ENCODE results near the gene MST1. TPM values are rescaled to one million over a fixed set of nuclear protein-coding genes. Genes with fewer than 3 reads are reported as not detected.

Gene MST1
- total and polyA plus RNA-seq, 4 experiments from 2014 or later, result 0.94 to 10.2 (median 6.3) TPM; not detected in 1

DNA sequence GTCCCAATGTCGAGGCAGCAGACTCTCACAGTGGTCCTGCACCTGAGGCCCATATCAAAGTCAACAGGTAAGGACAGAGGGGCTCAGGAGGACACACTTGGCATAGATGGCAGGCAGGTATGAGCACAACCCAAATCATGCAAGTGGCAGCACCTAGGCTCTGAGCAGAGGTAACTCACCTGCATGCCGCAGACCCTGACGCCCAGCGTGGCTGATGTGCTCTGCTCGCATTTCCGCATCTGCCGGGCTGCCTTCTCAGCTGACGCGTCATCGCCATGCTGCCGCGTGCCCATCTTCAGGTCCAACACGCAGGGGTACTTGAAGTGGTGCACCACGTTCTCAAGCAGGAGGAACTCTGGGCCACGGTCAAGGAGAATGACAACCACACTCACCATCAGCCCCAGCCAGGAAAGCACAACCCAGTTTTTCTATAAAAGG lies 38.7 kb upstream of the MST1 start:
- Mint-ChIP-seq H3K4me1 (peaks cover 2 to 20% (median 9%) of the 10 kb centered on the region in 4 donors), H3K4me3 (no peak overlapping the region), H3K9me3 (no peaks in the 10 kb centered on the region), H3K27ac (no peak overlapping the region), H3K27me3 (peaks cover 0 to 2% of the 10 kb centered on the region in 2 donors), H3K36me3 (peaks cover 11 to 46% of the 10 kb centered on the region in 2 donors)
- POLR2A ChIA-PET (ENCODE audit: partially characterized antibody), result no interaction called here
- Histone ChIP-seq H3K27ac (ENCODE audit: low read depth, low read length) (no peak overlapping the region), H3K4me1 (ENCODE audit: insufficient read depth, low read length) (peaks cover 12% of the 10 kb centered on the region), H3K27me3 (ENCODE audit: insufficient read depth, low read length) (no peaks in the 10 kb centered on the region), H3K36me3 (ENCODE audit: insufficient read depth, low read length) (peaks cover 20% of the 10 kb centered on the region), H3K4me3 (ENCODE audit: low read length in 2 of 2) (no peak overlapping the region), H3K9me3 (ENCODE audit: control insufficient read depth in 1 of 2, low read length in 2 of 2) (no peaks in the 10 kb centered on the region)
- intact Hi-C loops (cut with micrococcal nuclease), result no loop called here
- DNase-seq, result no peak
- CTCF ChIA-PET (ENCODE audit: partially characterized antibody), result no interaction called here

DNA sequence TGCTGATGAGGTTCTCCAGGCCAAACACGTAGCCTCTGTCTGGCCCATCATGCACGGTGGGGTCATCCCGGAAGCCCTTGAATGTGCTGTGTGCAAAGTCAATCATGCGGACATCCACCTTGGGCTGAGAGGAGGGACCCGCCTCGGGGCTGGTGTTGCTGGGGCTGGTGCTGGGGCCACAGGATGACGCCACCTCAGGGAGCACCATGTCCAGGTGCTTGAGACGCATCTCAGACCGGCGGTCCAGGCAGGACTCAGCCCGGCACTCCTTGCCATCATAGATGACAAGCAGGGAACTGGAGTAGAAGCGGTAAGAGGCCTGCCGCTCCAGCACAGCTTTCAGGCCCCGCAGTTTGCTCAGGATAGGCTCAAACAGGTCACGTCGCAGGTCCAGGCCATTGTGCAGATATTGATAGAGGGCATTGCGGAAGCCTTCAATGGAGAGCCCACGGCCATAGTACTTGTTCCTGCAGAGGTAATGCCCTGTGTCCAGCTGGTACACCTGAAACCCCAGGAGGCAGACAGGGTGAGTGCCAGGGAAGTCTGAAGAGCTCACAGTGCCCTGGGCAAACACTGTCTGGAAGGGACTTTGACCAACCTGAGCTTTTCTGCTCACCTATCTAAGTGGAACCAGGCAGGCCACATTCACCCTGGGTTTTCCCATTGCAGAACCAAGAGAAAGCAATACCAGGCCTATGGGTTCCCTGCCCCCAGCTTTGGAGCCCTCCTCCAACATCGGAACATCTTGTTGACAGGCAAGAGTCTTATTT lies 38.1 kb upstream of the MST1 start:
- ChIA-PET POLR2A (ENCODE audit: partially characterized antibody) (no interaction called here), CTCF (ENCODE audit: partially characterized antibody) (interaction anchor here (1.3 kb wide), 1 partner anchor 112 kb away, joined by 3 read pairs; no protein-coding TSS in a partner anchor)
- H3K9me3 Mint-ChIP-seq, result peaks cover 0 to 2% (median 0%) of the 10 kb centered on the region in 8 donors
- H3K36me3 Mint-ChIP-seq, result peaks cover 6 to 45% of the 10 kb centered on the region in 2 donors
- H3K4me1 ChIP-seq (ENCODE audit: insufficient read depth, low read length), result peaks cover 18% of the 10 kb centered on the region
- no peak overlapping the region for H3K4me3 ChIP-seq (ENCODE audit: low read length in 2 of 2)
- H3K36me3 ChIP-seq (ENCODE audit: insufficient read depth, low read length), result peaks cover 18% of the 10 kb centered on the region
- H3K9me3 ChIP-seq (ENCODE audit: control insufficient read depth in 1 of 2, low read length in 2 of 2), result no peaks in the 10 kb centered on the region
- no peaks in the 10 kb centered on the region for H3K27me3 ChIP-seq (ENCODE audit: insufficient read depth, low read length)
- H3K27ac ChIP-seq (ENCODE audit: low read depth, low read length), result no peak overlapping the region
- H3K27ac Mint-ChIP-seq, result peak overlapping the region in 1 of 7 donors; percentile 25
- H3K4me3 Mint-ChIP-seq, result peak overlapping the region in 1 of 8 donors; percentile 52
- no peak for DNase-seq
- peaks cover 7 to 26% (median 14%) of the 10 kb centered on the region in 4 donors for H3K4me1 Mint-ChIP-seq
- intact Hi-C loops (cut with micrococcal nuclease), result no loop called here
- peaks cover 0 to 2% of the 10 kb centered on the region in 2 donors for H3K27me3 Mint-ChIP-seq

DNA sequence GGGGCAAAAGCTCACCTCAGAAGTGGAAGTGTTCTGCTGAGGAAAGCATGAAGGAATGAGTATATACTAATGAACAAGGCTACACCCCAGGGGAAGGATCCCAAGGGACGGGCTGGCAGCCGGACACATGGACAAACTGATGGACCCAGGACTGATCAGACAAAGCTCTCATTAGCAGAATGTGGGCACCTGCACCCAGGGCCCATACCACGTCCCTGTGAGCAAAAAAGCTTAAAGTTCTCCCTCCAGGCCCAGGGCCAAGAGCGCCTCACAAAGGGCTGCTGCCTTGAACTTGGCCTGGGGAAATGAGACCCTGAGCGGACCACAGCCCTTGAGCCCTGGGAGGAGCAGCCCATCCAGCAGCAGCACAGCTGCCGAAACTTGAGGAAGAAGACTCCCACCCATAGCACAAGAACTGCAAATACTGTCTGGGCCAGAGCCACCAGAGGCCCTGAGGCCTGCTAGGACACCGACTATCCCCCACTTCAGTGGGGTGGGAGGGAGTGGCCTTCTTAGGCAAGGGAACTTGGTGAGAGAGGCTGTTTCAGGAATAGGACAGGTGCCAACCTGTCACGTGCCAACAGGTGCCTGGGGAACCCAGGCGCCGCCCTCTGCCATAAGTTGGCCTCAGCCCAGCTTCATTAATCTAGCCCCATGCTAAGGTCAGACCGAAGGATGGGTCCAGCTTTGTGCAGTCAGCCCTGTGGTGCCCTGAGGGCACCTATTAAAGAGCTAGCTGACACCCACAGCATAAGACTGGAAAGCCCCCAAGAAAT lies 36.8 kb upstream of the MST1 start:
- H3K9me3 Mint-ChIP-seq, result peaks cover 0 to 2% (median 0%) of the 10 kb centered on the region in 8 donors
- POLR2A ChIA-PET (ENCODE audit: partially characterized antibody), result interaction anchor here (0.9 kb wide), 1 partner anchor 77 kb away, joined by 3 read pairs; the partner anchor contains the start of gene INKA1
- peak overlapping the region; percentile 99 for H3K27ac ChIP-seq (ENCODE audit: low read depth, low read length)

DNA sequence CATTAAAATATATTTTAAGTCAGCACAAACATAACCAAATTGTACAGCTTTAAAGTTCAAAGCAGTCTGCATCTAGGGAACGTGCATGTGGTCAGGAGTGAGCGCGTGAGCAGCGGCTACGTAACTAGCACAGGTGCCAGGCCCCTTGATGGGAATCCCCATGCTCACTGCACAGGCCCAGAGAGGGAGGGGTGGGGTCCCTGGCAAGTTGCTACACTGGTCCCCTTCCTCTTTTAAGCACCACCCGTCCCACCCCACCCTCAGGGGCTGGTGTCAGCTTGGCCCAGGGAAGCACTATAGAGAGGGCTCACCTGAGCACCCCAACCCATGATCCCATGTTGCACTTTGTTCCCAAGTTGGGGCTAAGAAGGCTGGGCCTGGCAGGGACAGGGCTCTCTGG lies 35.3 kb upstream of the MST1 start:
- H3K9me3 ChIP-seq (ENCODE audit: control insufficient read depth in 1 of 2, low read length in 2 of 2), result no peaks in the 10 kb centered on the region
- Mint-ChIP-seq H3K27me3 (peaks cover 0 to 2% of the 10 kb centered on the region in 2 donors), H3K9me3 (peaks cover 0 to 2% (median 0%) of the 10 kb centered on the region in 8 donors), H3K27ac (peak overlapping the region; percentile 98 to 99 (median 99)), H3K4me3 (peak overlapping the region; percentile 93 to 98 (median 96)), H3K36me3 (peaks cover 0 to 55% of the 10 kb centered on the region in 2 donors), H3K4me1 (peaks cover 10 to 41% (median 19%) of the 10 kb centered on the region in 4 donors)
- ChIA-PET CTCF (ENCODE audit: partially characterized antibody) (interaction anchor here (3.1 kb wide), 1 partner anchor 184 kb away, joined by 12 read pairs; no protein-coding TSS in a partner anchor), POLR2A (ENCODE audit: partially characterized antibody) (interaction anchor here (1.3 to 1.4 kb wide), 2 partner anchors 61 to 185 kb away, joined by 3 to 7 read pairs; partner anchors contain the start of gene IP6K1)
- H3K4me3 ChIP-seq (ENCODE audit: low read length in 2 of 2), result peak overlapping the region in 1 of 2 donors; percentile 89
- DNase-seq, result peak; percentile 30 to 84 (median 49)
- intact Hi-C loops (cut with micrococcal nuclease), result loop anchor here (1.0 kb wide), 1 partner anchor 62 kb away; the partner anchor contains the start of gene IP6K1
- H3K27me3 ChIP-seq (ENCODE audit: insufficient read depth, low read length), result no peaks in the 10 kb centered on the region
- peaks cover 25% of the 10 kb centered on the region for H3K4me1 ChIP-seq (ENCODE audit: insufficient read depth, low read length)
- H3K36me3 ChIP-seq (ENCODE audit: insufficient read depth, low read length), result peaks cover 23% of the 10 kb centered on the region
- H3K27ac ChIP-seq (ENCODE audit: low read depth, low read length), result peak overlapping the region; percentile 99

More for the DNA sequence above, 36.8 kb upstream of the MST1 start:
- intact Hi-C loops (cut with micrococcal nuclease), result no loop called here
- H3K27me3 ChIP-seq (ENCODE audit: insufficient read depth, low read length), result no peaks in the 10 kb centered on the region
- H3K4me3 ChIP-seq (ENCODE audit: low read length in 2 of 2), result no peak overlapping the region
- H3K4me1 ChIP-seq (ENCODE audit: insufficient read depth, low read length), result peaks cover 19% of the 10 kb centered on the region
- Mint-ChIP-seq H3K4me1 (peaks cover 8 to 29% (median 16%) of the 10 kb centered on the region in 4 donors), H3K27ac (peak overlapping the region in 6 of 7 donors; percentile 25 to 99 (median 68)), H3K36me3 (peaks cover 1 to 45% of the 10 kb centered on the region in 2 donors), H3K4me3 (peak overlapping the region in 3 of 8 donors; percentile 2 to 15 (median 2)), H3K27me3 (peaks cover 0 to 2% of the 10 kb centered on the region in 2 donors)
- CTCF ChIA-PET (ENCODE audit: partially characterized antibody), result interaction anchor here (1.3 kb wide), 1 partner anchor 113 kb away, joined by 3 read pairs; no protein-coding TSS in a partner anchor
- DNase-seq, result no peak
- no peaks in the 10 kb centered on the region for H3K9me3 ChIP-seq (ENCODE audit: control insufficient read depth in 1 of 2, low read length in 2 of 2)
- H3K36me3 ChIP-seq (ENCODE audit: insufficient read depth, low read length), result peaks cover 23% of the 10 kb centered on the region

DNA sequence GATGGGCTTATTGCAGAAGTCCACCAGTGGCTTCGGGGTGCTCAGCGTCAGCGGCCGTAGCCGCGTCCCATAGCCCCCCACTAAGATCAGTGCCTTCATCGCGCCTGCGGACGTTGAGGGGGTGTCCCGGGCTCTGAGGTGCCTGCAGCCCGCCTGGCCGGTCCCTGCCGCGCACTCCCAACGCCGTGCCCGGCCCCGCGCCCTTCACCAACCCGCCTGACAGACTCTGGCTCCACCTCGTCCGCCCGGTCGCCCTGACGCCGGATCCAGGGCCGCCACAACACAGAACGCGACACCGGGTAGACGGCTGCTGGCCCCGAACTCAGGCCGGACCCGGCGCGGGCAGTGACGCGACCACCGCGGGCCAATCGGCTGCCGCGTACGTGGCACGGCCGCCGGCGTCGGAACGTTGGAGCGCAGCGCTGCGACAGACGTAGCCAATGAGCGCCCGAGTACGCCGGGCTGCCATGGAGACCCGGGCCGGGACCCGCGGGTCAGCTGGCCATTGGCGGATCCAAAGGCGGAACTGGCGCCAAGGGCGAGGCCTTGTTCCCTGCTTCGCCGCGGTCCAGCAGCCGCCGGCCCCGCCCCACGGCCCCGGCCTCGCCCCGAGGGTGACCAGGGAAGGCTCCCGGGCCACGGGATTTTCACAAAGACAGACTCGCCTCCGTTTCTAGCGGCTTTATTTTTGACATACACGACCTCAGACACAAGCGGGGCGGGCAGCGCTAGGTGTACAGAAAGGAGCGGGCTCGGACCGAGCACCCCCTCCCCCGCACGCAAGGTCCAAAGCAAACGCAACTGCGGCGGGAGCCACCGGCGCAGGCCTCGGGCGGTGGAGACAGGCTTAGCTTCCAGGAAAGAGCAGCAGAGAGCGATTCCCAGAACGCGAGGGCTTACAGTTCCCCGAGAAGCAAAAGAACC lies 34.6 kb upstream of the MST1 start, which contains the start of gene GMPPB:
TSS of gene GMPPB (minus strand) at position 324 of the 924 bp plus-strand sequence. CDS start at position 99, 225 bp downstream.
- CTCF ChIA-PET (ENCODE audit: partially characterized antibody), result interaction anchor here (3.1 kb wide), 1 partner anchor 184 kb away, joined by 12 read pairs; no protein-coding TSS in a partner anchor
- H3K36me3 ChIP-seq (ENCODE audit: insufficient read depth, low read length), result peaks cover 23% of the 10 kb centered on the region

DNA sequence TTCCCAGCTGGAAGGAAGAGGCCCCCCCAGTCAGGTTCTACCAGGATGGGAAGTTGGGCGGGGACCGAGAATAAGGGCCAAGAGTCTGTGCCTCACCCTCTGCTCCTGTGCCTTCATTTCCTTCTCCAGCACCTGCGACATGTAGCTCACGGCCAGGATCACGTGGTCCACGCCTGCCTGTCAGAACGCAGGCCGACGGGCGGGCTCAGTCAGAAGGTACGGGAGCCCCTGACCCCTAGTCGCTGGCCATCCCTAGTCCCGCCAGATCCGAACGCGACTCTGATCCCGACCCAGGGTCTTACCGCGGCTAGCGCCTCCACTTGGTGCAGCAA lies 34.0 kb upstream of the MST1 start:
- Histone ChIP-seq H3K27me3 (ENCODE audit: insufficient read depth, low read length) (no peaks in the 10 kb centered on the region), H3K4me3 (ENCODE audit: low read length in 2 of 2) (peak overlapping the region; percentile 85 to 89), H3K36me3 (ENCODE audit: insufficient read depth, low read length) (peaks cover 23% of the 10 kb centered on the region), H3K4me1 (ENCODE audit: insufficient read depth, low read length) (peaks cover 32% of the 10 kb centered on the region), H3K27ac (ENCODE audit: low read depth, low read length) (peak overlapping the region; percentile 99), H3K9me3 (ENCODE audit: control insufficient read depth in 1 of 2, low read length in 2 of 2) (no peaks in the 10 kb centered on the region)
- peaks cover 0 to 2% (median 0%) of the 10 kb centered on the region in 8 donors for H3K9me3 Mint-ChIP-seq
- peak; percentile 58 to 77 (median 64) for DNase-seq
- H3K27ac Mint-ChIP-seq, result peak overlapping the region; percentile 98 to 99 (median 99)
- H3K4me1 Mint-ChIP-seq, result peaks cover 15 to 53% (median 29%) of the 10 kb centered on the region in 4 donors
- intact Hi-C loops (cut with micrococcal nuclease), result loop anchor here (1.0 kb wide), 1 partner anchor 49 kb away; the partner anchor contains the start of gene APEH
- ChIA-PET CTCF (ENCODE audit: partially characterized antibody) (interaction anchor here (3.1 kb wide), 1 partner anchor 183 kb away, joined by 12 read pairs; no protein-coding TSS in a partner anchor), POLR2A (ENCODE audit: partially characterized antibody) (interaction anchor here (0.9 to 1.6 kb wide), 6 partner anchors 10 to 184 kb away, joined by 3 to 7 read pairs (median 4); partner anchors contain the start of genes INKA1 and IP6K1)
- H3K27me3 Mint-ChIP-seq, result peaks cover 0 to 2% of the 10 kb centered on the region in 2 donors
- H3K36me3 Mint-ChIP-seq, result peaks cover 0 to 55% of the 10 kb centered on the region in 2 donors
- H3K4me3 Mint-ChIP-seq, result peak overlapping the region; percentile 93 to 98 (median 96)

More for the DNA sequence above, 34.6 kb upstream of the MST1 start, which contains the start of gene GMPPB:
- H3K27ac Mint-ChIP-seq, result peak within 1 kb of the TSS; percentile 98 to 99 (median 99)
- peak within 1 kb of the TSS; percentile 85 to 89 for H3K4me3 ChIP-seq (ENCODE audit: low read length in 2 of 2)
- POLR2A ChIA-PET (ENCODE audit: partially characterized antibody), result interaction anchor here (0.9 to 1.6 kb wide), 6 partner anchors 11 to 184 kb away, joined by 3 to 7 read pairs (median 4); partner anchors contain the start of genes INKA1 and IP6K1
- H3K4me1 Mint-ChIP-seq, result peaks cover 13 to 48% (median 24%) of the 10 kb centered on the region in 4 donors
- intact Hi-C loops (cut with micrococcal nuclease), result loop anchor here (1.0 kb wide), 2 partner anchors 50 to 62 kb away; partner anchors contain the start of genes APEH and IP6K1
- peak within 1 kb of the TSS; percentile 93 to 98 (median 96) for H3K4me3 Mint-ChIP-seq
- DNase-seq, result peak; percentile 88 to 92 (median 92)
- peaks cover 0 to 2% (median 0%) of the 10 kb centered on the region in 8 donors for H3K9me3 Mint-ChIP-seq
- H3K36me3 Mint-ChIP-seq, result peaks cover 0 to 59% of the 10 kb centered on the region in 2 donors
- H3K27me3 Mint-ChIP-seq, result peaks cover 0 to 2% of the 10 kb centered on the region in 2 donors
- H3K27me3 ChIP-seq (ENCODE audit: insufficient read depth, low read length), result no peaks in the 10 kb centered on the region
- peaks cover 26% of the 10 kb centered on the region for H3K4me1 ChIP-seq (ENCODE audit: insufficient read depth, low read length)
- H3K27ac ChIP-seq (ENCODE audit: low read depth, low read length), result peak within 1 kb of the TSS; percentile 99
- H3K9me3 ChIP-seq (ENCODE audit: control insufficient read depth in 1 of 2, low read length in 2 of 2), result no peaks in the 10 kb centered on the region
